HEK293T (cell line): ENCODE measurements around the gene DLG2.

Source experiments
- ARNT ChIP-seq: fragments of 450-650 bp; IDR thresholded peaks from 2 replicates; pipeline ENCODE4 v1.6.1; 2017; ENCODE audit warnings: mild to moderate bottlenecking
- BHLHE40 ChIP-seq: fragments of 450-650 bp; IDR thresholded peaks from 2 replicates; pipeline ENCODE4 v1.6.1; 2016; ENCODE audit warnings: mild to moderate bottlenecking, moderate library complexity, borderline replicate concordance
- FOXA1 ChIP-seq: fragments of 450-650 bp; IDR thresholded peaks from 2 replicates; pipeline ENCODE4 v1.6.1; 2016; ENCODE audit warnings: mild to moderate bottlenecking
- FOXM1 ChIP-seq: fragments of 450-650 bp; IDR thresholded peaks from 2 replicates; pipeline ENCODE4 v1.6.1; 2017; ENCODE audit warnings: mild to moderate bottlenecking, borderline replicate concordance
- HDGF ChIP-seq: fragments of 450-650 bp; IDR thresholded peaks from 2 replicates; pipeline ENCODE4 v1.6.1; 2017; ENCODE audit warnings: antibody characterized with exemption, borderline replicate concordance
- LEF1 ChIP-seq: fragments of 450-650 bp; IDR thresholded peaks from 2 replicates; pipeline ENCODE4 v1.6.1; 2017; ENCODE audit warnings: mild to moderate bottlenecking, borderline replicate concordance
- SP1 ChIP-seq: fragments of 450-650 bp; IDR thresholded peaks from 2 replicates; pipeline ENCODE4 v1.6.1; 2017
- TARDBP ChIP-seq: fragments of 450-650 bp; IDR thresholded peaks from 2 replicates; pipeline ENCODE4 v1.6.1; 2016
- ZNF384 ChIP-seq: fragments of 450-650 bp; IDR thresholded peaks from 2 replicates; pipeline ENCODE4 v1.6.1; 2016

GRCh38 chr11:83785942-83786341, 1841.2 kb downstream of the DLG2 start:
- TF ChIP-seq FOXM1: no peak
- no peak for TF ChIP-seq BHLHE40
- no peak for TF ChIP-seq ZNF384
- TF ChIP-seq FOXA1: no peak
- no peak for TF ChIP-seq HDGF
- TF ChIP-seq LEF1: no peak
- no peak for TF ChIP-seq SP1
- no peak for TF ChIP-seq ARNT
- no peak for TF ChIP-seq TARDBP
